IMR-90 (cell line): ENCODE measurements around the gene SH3BGRL3. TPM values are rescaled to one million over a fixed set of nuclear protein-coding genes. Genes with fewer than 3 reads are reported as not detected.

Experiments
- ATAC-seq: fragments of 200-7000 bp; cut with Tn5 transposase; 2 replicates; pipeline ENCODE4 v1.9.1; 2020; ENCODE audit warnings: low read depth, mild to moderate bottlenecking, moderate library complexity
- BruUV-seq: library from RNA; stranded (reverse); fragments of 400-500 nt; replicated peaks from 2 replicates; lab custom pipeline; 2021; lab: Mats Ljungman, UMichigan
- CTCF ChIA-PET: fragments of 300-600 bp; formaldehyde crosslinking; extraction: SDS; loops from one replicate; lab custom pipeline; 2021; ENCODE audit warnings: antibody characterized with exemption; lab: Yijun Ruan, JAX
- POLR2A ChIA-PET: fragments of 300-600 bp; sonication (Branson Sonifier 250); formaldehyde crosslinking; loops from one replicate; lab custom pipeline; 2022; ENCODE audit warnings: antibody characterized with exemption; ENCODE audit not compliant: unreplicated experiment; lab: Charles Lee
- DNase-seq: peaks from one replicate; pipeline ENCODE4 v3.0.0; 2013
- H2AFZ ChIP-seq: replicated peaks from 2 replicates; pipeline ENCODE3; 2013; ENCODE audit warnings: low read length, mild to moderate bottlenecking; ENCODE audit not compliant: poor library complexity
- H2AK5ac ChIP-seq: 2 replicates; pipeline ENCODE4 v1.6.1; 2013; ENCODE audit warnings: low read depth, low read length, inconsistent platforms
- H2AK9ac ChIP-seq: replicated peaks from 2 replicates; pipeline ENCODE3; 2013; ENCODE audit warnings: mild to moderate bottlenecking, low read depth, low read length, moderate library complexity; ENCODE audit not compliant: poor library complexity
- H2BK120ac ChIP-seq: 2 replicates; pipeline ENCODE4 v1.6.1; 2013; ENCODE audit warnings: low read depth, low read length, inconsistent platforms
- H2BK15ac ChIP-seq: 3 replicates; pipeline ENCODE4 v1.6.1; 2013; ENCODE audit warnings: low read depth, low read length, inconsistent platforms
- H2BK20ac ChIP-seq: 2 replicates; pipeline ENCODE4 v1.6.1; 2013; ENCODE audit warnings: low read depth, mild to moderate bottlenecking, inconsistent platforms, low read length, moderate library complexity
- H2BK5ac ChIP-seq: 2 replicates; pipeline ENCODE4 v1.6.1; 2013; ENCODE audit warnings: mild to moderate bottlenecking, low read depth, low read length, inconsistent platforms; ENCODE audit not compliant: poor library complexity, severe bottlenecking
- H3K14ac ChIP-seq: replicated peaks from 2 replicates; pipeline ENCODE4 v1.6.1; 2013; ENCODE audit warnings: low read depth, low read length, inconsistent platforms
- H3K18ac ChIP-seq: 2 replicates; pipeline ENCODE4 v1.6.1; 2013; ENCODE audit warnings: low read depth, low read length, control low read depth
- H3K23ac ChIP-seq: 2 replicates; pipeline ENCODE4 v1.6.1; 2013; ENCODE audit warnings: low read depth, low read length, inconsistent platforms
- H3K27ac ChIP-seq: 2 replicates; pipeline ENCODE4 v1.5.1; 2013; ENCODE audit warnings: mild to moderate bottlenecking, control low read depth, low read length; ENCODE audit not compliant: insufficient read depth
- H3K27me3 ChIP-seq: 2 replicates; pipeline ENCODE4 v1.6.1; 2013; ENCODE audit warnings: low read length; ENCODE audit not compliant: control insufficient read depth, insufficient read depth
- H3K36me3 ChIP-seq: 2 replicates; pipeline ENCODE4 v1.6.1; 2013; ENCODE audit warnings: low read length, mixed read lengths; ENCODE audit not compliant: control insufficient read depth, insufficient read depth
- H3K4ac ChIP-seq: 2 replicates; pipeline ENCODE4 v1.6.1; 2013; ENCODE audit warnings: low read depth, low read length, inconsistent platforms
- H3K4me1 ChIP-seq: 2 replicates; pipeline ENCODE4 v1.6.1; 2013; ENCODE audit warnings: low read length, mixed read lengths; ENCODE audit not compliant: control insufficient read depth, insufficient read depth
- H3K4me2 ChIP-seq: 2 replicates; pipeline ENCODE4 v1.6.1; 2013; ENCODE audit warnings: low read depth, mild to moderate bottlenecking, control low read depth, low read length, moderate library complexity
- H3K4me3 ChIP-seq: 2 replicates; pipeline ENCODE4 v1.5.1; 2013; ENCODE audit warnings: low read depth, mild to moderate bottlenecking, control low read depth, low read length, moderate library complexity; ENCODE audit not compliant: insufficient read depth
- H3K56ac ChIP-seq: 2 replicates; pipeline ENCODE4 v1.6.1; 2013; ENCODE audit warnings: low read length, inconsistent platforms; ENCODE audit not compliant: insufficient read depth; ENCODE audit errors: extremely low read depth
- H3K79me1 ChIP-seq, 2 experiments: 2 replicates each; pipeline ENCODE4 v1.6.1; 2013; ENCODE audit warnings: low read length in 2 of 2, inconsistent platforms in 1 of 2, low read depth in 1 of 2
- H3K9ac ChIP-seq: 2 replicates; pipeline ENCODE4 v1.6.1; 2013; ENCODE audit warnings: low read depth, low read length, control low read depth
- H3K9me1 ChIP-seq: 2 replicates; pipeline ENCODE4 v1.6.1; 2013; ENCODE audit warnings: low read length, inconsistent platforms; ENCODE audit not compliant: insufficient read depth
- H3K9me3 ChIP-seq: 2 replicates; pipeline ENCODE4 v1.6.1; 2013; ENCODE audit warnings: low read length; ENCODE audit not compliant: control insufficient read depth, insufficient read depth
- H4K20me1 ChIP-seq: 2 replicates; pipeline ENCODE4 v1.6.1; 2013; ENCODE audit warnings: low read length, inconsistent platforms; ENCODE audit not compliant: insufficient read depth
- H4K5ac ChIP-seq: 2 replicates; pipeline ENCODE4 v1.6.1; 2013; ENCODE audit warnings: mild to moderate bottlenecking, low read depth, low read length, control low read depth
- H4K8ac ChIP-seq, 2 experiments: 2 replicates each; pipeline ENCODE4 v1.6.1; 2013; ENCODE audit warnings: low read depth in 2 of 2, low read length in 2 of 2, control low read depth in 1 of 2, inconsistent platforms in 1 of 2
- H4K91ac ChIP-seq: 2 replicates; pipeline ENCODE4 v1.6.1; 2013; ENCODE audit warnings: low read depth, low read length, inconsistent platforms; ENCODE audit not compliant: insufficient read depth
- BHLHE40 ChIP-seq: fragments of 150-350 bp; IDR thresholded peaks from 2 replicates; pipeline ENCODE4 v1.6.1; 2016; ENCODE audit warnings: mild to moderate bottlenecking, low read depth, low read length
- CEBPB ChIP-seq: IDR thresholded peaks from 2 replicates; pipeline ENCODE4 v1.6.1; 2012; ENCODE audit warnings: low read depth, low read length, improper control_type of control experiment
- CHD1 ChIP-seq: IDR thresholded peaks from 2 replicates; pipeline ENCODE4 v1.6.1; 2012; ENCODE audit warnings: low read depth, low read length, improper control_type of control experiment
- CTCF ChIP-seq: conservative IDR thresholded peaks from 2 replicates; pipeline ENCODE4 v1.5.1; 2012; ENCODE audit warnings: mild to moderate bottlenecking, low read depth, low read length, improper control_type of control experiment
- ELK1 ChIP-seq: fragments of 150-350 bp; IDR thresholded peaks from 2 replicates; pipeline ENCODE4 v1.6.1; 2016; ENCODE audit warnings: low read depth, mild to moderate bottlenecking, low read length, moderate library complexity, borderline replicate concordance
- FOS ChIP-seq: fragments of 150-350 bp; IDR thresholded peaks from 2 replicates; pipeline ENCODE4 v1.6.1; 2016; ENCODE audit warnings: low read depth, low read length
- MAFK ChIP-seq: IDR thresholded peaks from 2 replicates; pipeline ENCODE4 v1.6.1; 2012; ENCODE audit warnings: low read depth, low read length, improper control_type of control experiment
- MAZ ChIP-seq: IDR thresholded peaks from 2 replicates; pipeline ENCODE4 v1.6.1; 2012; ENCODE audit warnings: low read depth, mild to moderate bottlenecking, low read length, improper control_type of control experiment, moderate library complexity, borderline replicate concordance
- MXI1 ChIP-seq: IDR thresholded peaks from 2 replicates; pipeline ENCODE4 v1.6.1; 2012; ENCODE audit warnings: low read depth, mild to moderate bottlenecking, low read length, moderate library complexity, borderline replicate concordance
- NFE2L2 ChIP-seq: fragments of 150-350 bp; IDR thresholded peaks from 2 replicates; pipeline ENCODE4 v1.6.1; 2016; ENCODE audit warnings: low read depth, mild to moderate bottlenecking, low read length
- POLR2A ChIP-seq: IDR thresholded peaks from 2 replicates; pipeline ENCODE4 v1.6.1; 2012; ENCODE audit warnings: mild to moderate bottlenecking, low read depth, low read length
- RAD21 ChIP-seq: IDR thresholded peaks from 2 replicates; pipeline ENCODE4 v1.6.1; 2012; ENCODE audit warnings: low read length, improper control_type of control experiment
- RCOR1 ChIP-seq: IDR thresholded peaks from 2 replicates; pipeline ENCODE4 v1.6.1; 2012; ENCODE audit warnings: mild to moderate bottlenecking, low read length, improper control_type of control experiment; ENCODE audit not compliant: insufficient replicate concordance
- RFX5 ChIP-seq: IDR thresholded peaks from 2 replicates; pipeline ENCODE4 v1.8.0; 2012; ENCODE audit warnings: low read depth, mild to moderate bottlenecking, low read length, moderate library complexity
- SMC3 ChIP-seq: fragments of 150-350 bp; IDR thresholded peaks from 2 replicates; pipeline ENCODE4 v1.6.1; 2016; ENCODE audit warnings: low read depth, mild to moderate bottlenecking, antibody characterized with exemption, low read length, moderate library complexity
- USF2 ChIP-seq: fragments of 150-350 bp; IDR thresholded peaks from 2 replicates; pipeline ENCODE4 v1.6.1; 2017; ENCODE audit warnings: mild to moderate bottlenecking, antibody characterized with exemption, low read length, low read depth
- WGBS, 2 experiments: methylation state at CpG; one replicate each; pipeline versions ENCODE4 v1.1.5 to v1.1.7; 2013; ENCODE audit warnings: missing lambda C conversion rate in 2 of 2; ENCODE audit not compliant: insufficient read length in 1 of 2; ENCODE audit errors: extremely low coverage in 2 of 2; 5-methylcytosine and 5-hydroxymethylcytosine counted together
- dilution Hi-C: fragments of 300-500 bp; cut with HindIII; formaldehyde crosslinking; loops from one replicate; pipeline ENCODE4 v1.14.3; 2018; ENCODE audit warnings: low sequenced_read_pairs; ENCODE audit not compliant: unreplicated experiment
- in situ Hi-C: fragments of 300-500 bp; cut with MboI; formaldehyde crosslinking; loops from 3 replicates; pipeline ENCODE4 v1.14.3; 2019; ENCODE audit warnings: low sequenced_read_pairs, inconsistent platforms, mixed read lengths
- intact Hi-C: fragments of 100-400 bp; cut with micrococcal nuclease; formaldehyde crosslinking; loops from 2 replicates; pipeline ENCODE4 v1.10.0; 2022
- polyA plus RNA-seq, 3 experiments: library from polyadenylated mRNA; depleted of rRNA; stranded (reverse); fragments of >200 nt; gene quantifications; 2 replicates each; pipeline ENCODE4 v1.2.3, GENCODE V29; 2012; ENCODE audit warnings: low replicate concordance in 1 of 3
- total RNA-seq: library from RNA; depleted of rRNA; stranded (reverse); fragments of >200 nt; gene quantifications from 2 replicates; pipeline ENCODE4 v1.2.3, GENCODE V29; 2012

Gene SH3BGRL3
- total and polyA plus RNA-seq, 2 of the 4 experiments (the other 2 are of a cell fraction) = 35.0 to 483 TPM

- Histone ChIP-seq H4K91ac (no peak overlapping the region), H2BK15ac (no peak overlapping the region), H3K27ac (no peak overlapping the region), H4K8ac (no peak overlapping the region), H3K4ac (no peak overlapping the region), H3K14ac (no peak overlapping the region), H2BK20ac (no peak overlapping the region), H3K18ac (no peak overlapping the region), H3K4me1 (peaks cover 5% of the 10 kb centered on the region), H2AK5ac (no peak overlapping the region), H3K4me3 (no peak overlapping the region), H3K36me3 (no peaks in the 10 kb centered on the region), H2AK9ac (no peak overlapping the region), H3K9ac (no peak overlapping the region), H2AFZ (no peak overlapping the region), H3K79me1 (no peaks in the 10 kb centered on the region), H3K27me3 (peaks cover 4% of the 10 kb centered on the region; the same call in 1 of the 2 replicates), H3K9me1 (no peaks in the 10 kb centered on the region), H4K20me1 (no peaks in the 10 kb centered on the region), H3K4me2 (no peak overlapping the region), H3K23ac (no peak overlapping the region), H3K9me3 (no peaks in the 10 kb centered on the region), H2BK5ac (no peak overlapping the region), H2BK120ac (no peak overlapping the region), H4K5ac (no peak overlapping the region), H3K56ac (no peak overlapping the region)
- DNase-seq (no peak), ATAC-seq (no peak)
- in situ Hi-C loops = no loop called here
- POLR2A ChIA-PET = no interaction called here
- intact Hi-C loops = no loop called here
- CTCF ChIA-PET = interaction anchor here (0.6 to 1.9 kb wide), 2 partner anchors 38 to 100 kb away, joined by 3 to 5 read pairs; no protein-coding TSS in a partner anchor
- dilution Hi-C loops = no loop called here
- no TSS peak for BruUV-seq
- WGBS, 2 experiments = no CpG with 5 or more reads among the region's 2 CpGs
- TF ChIP-seq CEBPB = no peak
- TF ChIP-seq NFE2L2 = no peak
- no peak for TF ChIP-seq RCOR1
- no peak for TF ChIP-seq SMC3
- no peak for TF ChIP-seq RFX5
- TF ChIP-seq CHD1 = no peak
- no peak for TF ChIP-seq POLR2A
- TF ChIP-seq MAZ = no peak
- no peak for TF ChIP-seq ELK1
- TF ChIP-seq MAFK = no peak
- no peak for TF ChIP-seq BHLHE40
- no peak for TF ChIP-seq FOS
- TF ChIP-seq USF2 = no peak
- TF ChIP-seq CTCF = no peak
- no peak for TF ChIP-seq RAD21
- TF ChIP-seq MXI1 = no peak
Observed at GRCh38 chr1:26317146-26317545, 37.3 kb downstream of the SH3BGRL3 start.
